SH-SY5Y (cell line): ENCODE measurements around the gene IFIT3.

Source experiments
- GATA2 ChIP-seq: IDR thresholded peaks from 2 replicates; pipeline ENCODE4 v1.6.1; 2011; ENCODE audit warnings: mild to moderate bottlenecking, low read depth, low read length
- GATA3 ChIP-seq: IDR thresholded peaks from 2 replicates; pipeline ENCODE4 v1.6.1; 2011; ENCODE audit warnings: low read depth, mild to moderate bottlenecking, low read length, moderate library complexity

Gene IFIT3

GRCh38 chr10:89327803-89328441, at the start of gene IFIT3:
Gene IFIT3, plus strand, starts transcription at chr10:89327997. Its CDS starts 77 bp downstream, at chr10:89328074.
- TF ChIP-seq GATA2 (no peak), GATA3 (no peak)

GRCh38 chr10:89278034-89278535, 49.7 kb upstream of the IFIT3 start:
- no peak for TF ChIP-seq GATA3
- TF ChIP-seq GATA2: no peak; the same call in 1 of the 2 replicates

- TF ChIP-seq GATA2: no peak
- TF ChIP-seq GATA3: no peak
Observed at GRCh38 chr10:89278900-89279392, 48.9 kb upstream of the IFIT3 start.

- no peak for TF ChIP-seq GATA3
- no peak for TF ChIP-seq GATA2
Observed at GRCh38 chr10:89279421-89279869, 48.4 kb upstream of the IFIT3 start.

GRCh38 chr10:89280508-89280907, 47.3 kb upstream of the IFIT3 start:
- TF ChIP-seq GATA2: no peak
- no peak for TF ChIP-seq GATA3

GRCh38 chr10:89281606-89282395, 46.0 kb upstream of the IFIT3 start:
- no peak for TF ChIP-seq GATA3

GRCh38 chr10:89283025-89283935, 44.5 kb upstream of the IFIT3 start:
- TF ChIP-seq GATA3: no peak

- no peak for TF ChIP-seq GATA2
- TF ChIP-seq GATA3: no peak
Observed at GRCh38 chr10:89283936-89284475, 43.8 kb upstream of the IFIT3 start.

- TF ChIP-seq GATA2 (no peak), GATA3 (no peak)
Observed at GRCh38 chr10:89294721-89295239, 33.0 kb upstream of the IFIT3 start.

GRCh38 chr10:89295597-89295996, 32.2 kb upstream of the IFIT3 start:
- TF ChIP-seq GATA2: no peak
- TF ChIP-seq GATA3: no peak

GRCh38 chr10:89296220-89296648, 31.6 kb upstream of the IFIT3 start:
- TF ChIP-seq GATA2 (no peak), GATA3 (no peak)

- TF ChIP-seq GATA2: no peak
- no peak for TF ChIP-seq GATA3
Observed at GRCh38 chr10:89297356-89297755, 30.4 kb upstream of the IFIT3 start.

GRCh38 chr10:89297791-89298190, 30.0 kb upstream of the IFIT3 start:
- TF ChIP-seq GATA2: no peak
- TF ChIP-seq GATA3: no peak
